HEK293 (cell line): ENCODE data around the gene STOX2.

Experiments
- CTCF ChIA-PET: fragments of 350-600 bp; formaldehyde crosslinking; extraction: SDS; loops from one replicate; lab custom pipeline; 2021; ENCODE audit warnings: antibody characterized with exemption; lab: Yijun Ruan, JAX
- POLR2A ChIA-PET: fragments of 300-600 bp; formaldehyde crosslinking; extraction: SDS; loops from one replicate; lab custom pipeline; 2020; ENCODE audit warnings: antibody characterized with exemption, inconsistent platforms; lab: Yijun Ruan, JAX
- H3K27ac ChIP-seq: fragments of 200-500 bp; sonication (Bioruptor generic); 2 replicates; pipeline ENCODE4 v1.5.1; 2014; ENCODE audit warnings: low read depth, low read length, control low read depth, inconsistent platforms; ENCODE audit errors: extremely low read depth
- H3K36me3 ChIP-seq, 2 experiments: fragments of 200-500 bp in 1 of 2; sonication (Bioruptor generic) in 1 of 2; 1 replicate in 1 of 2; 2 replicates in 1 of 2; pipeline ENCODE4 v1.5.1; 2014 to 2017; ENCODE audit warnings: inconsistent platforms in 2 of 2, low read length in 2 of 2; ENCODE audit not compliant: control insufficient read depth in 2 of 2, insufficient read depth in 1 of 2
- H3K4me1 ChIP-seq: fragments of 200-500 bp; sonication (Bioruptor generic); 2 replicates; pipeline ENCODE4 v1.5.1; 2014; ENCODE audit warnings: mild to moderate bottlenecking, low read length, inconsistent platforms; ENCODE audit not compliant: control insufficient read depth, insufficient read depth
- H3K4me3 ChIP-seq: 2 replicates; pipeline ENCODE4 v1.5.1; 2011; ENCODE audit warnings: low read depth, mild to moderate bottlenecking, control low read depth, low read length, moderate library complexity
- H3K9me3 ChIP-seq: fragments of 200-500 bp; sonication (Bioruptor generic); 2 replicates; pipeline ENCODE4 v1.5.1; 2014; ENCODE audit warnings: low read depth, low read length, inconsistent platforms; ENCODE audit not compliant: control insufficient read depth, insufficient read depth
- GFI1B ChIP-seq: fragments of 450-650 bp; formaldehyde crosslinking; IDR thresholded peaks from 2 replicates; pipeline ENCODE4 v1.5.1; 2016; ENCODE audit warnings: missing biosample characterization, missing genetic modification characterization
- GLI2 ChIP-seq: fragments of 450-650 bp; formaldehyde crosslinking; IDR thresholded peaks from 2 replicates; pipeline ENCODE4; 2017; ENCODE audit warnings: missing biosample characterization, missing genetic modification characterization, low read depth, borderline replicate concordance
- GLIS2 ChIP-seq: fragments of 450-650 bp; formaldehyde crosslinking; IDR thresholded peaks from 2 replicates; pipeline ENCODE4 v1.5.1; 2016; ENCODE audit warnings: missing biosample characterization, missing genetic modification characterization
- SP7 ChIP-seq: fragments of 450-650 bp; formaldehyde crosslinking; IDR thresholded peaks from 2 replicates; pipeline ENCODE4 v1.5.1; 2016; ENCODE audit warnings: missing biosample characterization, missing genetic modification characterization
- ZBTB17 ChIP-seq: fragments of 450-650 bp; formaldehyde crosslinking; IDR thresholded peaks from 2 replicates; pipeline ENCODE4 v1.5.1; 2016; ENCODE audit warnings: missing biosample characterization, missing genetic modification characterization
- ZBTB21 ChIP-seq: fragments of 450-650 bp; formaldehyde crosslinking; IDR thresholded peaks from 2 replicates; pipeline ENCODE4 v1.5.1; 2017; ENCODE audit warnings: missing biosample characterization, missing genetic modification characterization
- ZEB2 ChIP-seq: fragments of 450-650 bp; formaldehyde crosslinking; IDR thresholded peaks from 2 replicates; pipeline ENCODE4 v1.5.1; 2016; ENCODE audit warnings: missing biosample characterization, missing genetic modification characterization
- ZFP3 ChIP-seq: fragments of 450-650 bp; formaldehyde crosslinking; IDR thresholded peaks from 2 replicates; pipeline ENCODE4 v1.5.1; 2016; ENCODE audit warnings: low read depth, missing biosample characterization, missing genetic modification characterization
- ZFP37 ChIP-seq: fragments of 450-650 bp; formaldehyde crosslinking; IDR thresholded peaks from 2 replicates; pipeline ENCODE4 v1.5.1; 2016; ENCODE audit warnings: missing biosample characterization, missing genetic modification characterization
- ZFP41 ChIP-seq: fragments of 450-650 bp; formaldehyde crosslinking; IDR thresholded peaks from 2 replicates; pipeline ENCODE4 v1.5.1; 2016; ENCODE audit warnings: missing biosample characterization, missing genetic modification characterization, borderline replicate concordance
- ZNF133 ChIP-seq: fragments of 450-650 bp; formaldehyde crosslinking; IDR thresholded peaks from 2 replicates; pipeline ENCODE4 v1.5.1; 2016; ENCODE audit warnings: missing biosample characterization, missing genetic modification characterization
- ZNF155 ChIP-seq: fragments of 450-650 bp; formaldehyde crosslinking; IDR thresholded peaks from 2 replicates; pipeline ENCODE4 v1.5.1; 2016; ENCODE audit warnings: missing biosample characterization, missing genetic modification characterization
- ZNF157 ChIP-seq: fragments of 450-650 bp; formaldehyde crosslinking; IDR thresholded peaks from 2 replicates; pipeline ENCODE4 v1.5.1; 2016; ENCODE audit warnings: missing biosample characterization, missing genetic modification characterization
- ZNF19 ChIP-seq: fragments of 450-650 bp; formaldehyde crosslinking; IDR thresholded peaks from 2 replicates; pipeline ENCODE4; 2016; ENCODE audit warnings: missing biosample characterization, missing genetic modification characterization, low read depth
- ZNF335 ChIP-seq: fragments of 450-650 bp; formaldehyde crosslinking; conservative IDR thresholded peaks from 2 replicates; pipeline ENCODE4 v1.5.1; 2016; ENCODE audit warnings: missing biosample characterization, missing genetic modification characterization
- ZNF354C ChIP-seq: fragments of 450-650 bp; formaldehyde crosslinking; IDR thresholded peaks from 2 replicates; pipeline ENCODE4 v1.5.1; 2016; ENCODE audit warnings: missing biosample characterization, missing genetic modification characterization, low read depth, borderline replicate concordance
- ZNF366 ChIP-seq: fragments of 450-650 bp; formaldehyde crosslinking; conservative IDR thresholded peaks from 2 replicates; pipeline ENCODE4 v1.5.1; 2016; ENCODE audit warnings: missing biosample characterization, missing genetic modification characterization
- ZNF394 ChIP-seq: fragments of 450-650 bp; formaldehyde crosslinking; IDR thresholded peaks from 2 replicates; pipeline ENCODE4 v1.5.1; 2016; ENCODE audit warnings: missing biosample characterization, missing genetic modification characterization, mild to moderate bottlenecking, moderate library complexity, borderline replicate concordance
- ZNF560 ChIP-seq: fragments of 450-650 bp; formaldehyde crosslinking; IDR thresholded peaks from 2 replicates; pipeline ENCODE4 v1.5.1; 2017; ENCODE audit warnings: missing biosample characterization, missing genetic modification characterization, borderline replicate concordance
- ZNF596 ChIP-seq: fragments of 450-650 bp; IDR thresholded peaks from 2 replicates; pipeline ENCODE4 v1.5.0; 2018; ENCODE audit warnings: missing biosample characterization, mild to moderate bottlenecking, missing genetic modification characterization, moderate library complexity
- ZNF629 ChIP-seq: fragments of 450-650 bp; formaldehyde crosslinking; IDR thresholded peaks from 2 replicates; pipeline ENCODE4 v1.5.1; 2017; ENCODE audit warnings: missing biosample characterization, missing genetic modification characterization
- ZNF76 ChIP-seq: fragments of 450-650 bp; formaldehyde crosslinking; IDR thresholded peaks from 2 replicates; pipeline ENCODE4; 2016; ENCODE audit warnings: low read depth, missing biosample characterization, missing genetic modification characterization, borderline replicate concordance
- TF ChIP-seq, protein P1 (sequence below): fragments of 450-650 bp; formaldehyde crosslinking; IDR thresholded peaks from 2 replicates; pipeline ENCODE4 v1.5.1; 2016; ENCODE audit warnings: missing biosample characterization, missing genetic modification characterization
- TF ChIP-seq, protein P2 (sequence below): fragments of 450-650 bp; formaldehyde crosslinking; IDR thresholded peaks from 2 replicates; pipeline ENCODE4 v1.5.1; 2017; ENCODE audit warnings: missing biosample characterization, missing genetic modification characterization
- TF ChIP-seq, protein P3 (sequence below): fragments of 450-650 bp; formaldehyde crosslinking; IDR thresholded peaks from 2 replicates; pipeline ENCODE4 v1.5.1; 2017; ENCODE audit warnings: missing biosample characterization, missing genetic modification characterization
- TF ChIP-seq, protein P4 (sequence below): fragments of 450-650 bp; formaldehyde crosslinking; IDR thresholded peaks from 2 replicates; pipeline ENCODE4 v1.5.1; 2016; ENCODE audit warnings: missing biosample characterization, missing genetic modification characterization
- TF ChIP-seq, protein P5 (sequence below): fragments of 450-650 bp; formaldehyde crosslinking; IDR thresholded peaks from 2 replicates; pipeline ENCODE4 v1.5.1; 2017; ENCODE audit warnings: missing biosample characterization, mild to moderate bottlenecking, missing genetic modification characterization, moderate library complexity

STOX2 gene

DNA sequence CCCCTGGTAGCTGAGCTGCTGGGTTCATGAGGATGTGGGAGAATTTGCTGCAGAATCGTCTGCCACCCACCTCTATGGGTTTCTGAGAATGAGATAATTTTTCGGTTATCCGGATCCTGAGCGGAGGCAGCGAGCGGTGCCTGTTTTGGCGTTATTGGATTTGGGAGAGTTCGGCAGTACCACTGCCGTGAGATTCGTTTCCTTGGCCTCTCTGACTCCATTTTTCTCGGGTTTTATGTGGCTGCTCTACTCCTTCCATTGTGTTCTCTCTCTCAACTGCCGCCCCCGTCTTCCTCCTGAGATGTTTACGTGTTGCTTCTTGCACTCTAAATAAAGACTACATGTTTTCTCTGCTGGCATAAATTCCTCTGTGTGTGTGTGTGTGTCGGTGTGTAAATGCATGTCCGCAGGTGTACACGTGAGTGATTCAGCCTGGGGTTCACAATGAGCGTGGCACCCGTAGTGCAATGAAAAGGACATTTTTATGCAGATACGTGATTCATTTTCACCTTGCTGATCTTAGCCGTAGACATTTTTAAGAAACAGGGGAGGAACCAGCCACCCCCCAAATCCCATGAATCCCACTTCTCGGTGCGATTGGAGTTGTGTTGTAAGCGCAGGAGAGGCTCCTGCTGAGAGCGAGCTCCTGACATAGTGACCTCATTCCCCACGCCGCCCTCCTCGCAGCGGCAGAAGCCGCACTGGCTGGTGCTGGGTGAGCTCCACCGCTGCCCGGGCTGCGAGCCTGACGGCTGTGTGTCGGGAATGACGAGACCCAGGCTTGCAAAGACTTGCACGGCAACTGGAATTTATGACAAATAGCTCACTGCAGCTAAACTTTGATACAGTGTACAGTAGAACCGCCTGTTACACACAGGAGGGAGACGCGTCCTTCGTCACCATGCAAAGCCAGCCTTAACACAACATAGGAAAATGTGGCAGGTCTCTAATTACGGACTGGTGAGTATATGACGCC is 82.2 kb downstream of the STOX2 start (continued):
- no peak for TF ChIP-seq ZBTB17 (tag by site-specific recombination)
- TF ChIP-seq, protein P1, sequence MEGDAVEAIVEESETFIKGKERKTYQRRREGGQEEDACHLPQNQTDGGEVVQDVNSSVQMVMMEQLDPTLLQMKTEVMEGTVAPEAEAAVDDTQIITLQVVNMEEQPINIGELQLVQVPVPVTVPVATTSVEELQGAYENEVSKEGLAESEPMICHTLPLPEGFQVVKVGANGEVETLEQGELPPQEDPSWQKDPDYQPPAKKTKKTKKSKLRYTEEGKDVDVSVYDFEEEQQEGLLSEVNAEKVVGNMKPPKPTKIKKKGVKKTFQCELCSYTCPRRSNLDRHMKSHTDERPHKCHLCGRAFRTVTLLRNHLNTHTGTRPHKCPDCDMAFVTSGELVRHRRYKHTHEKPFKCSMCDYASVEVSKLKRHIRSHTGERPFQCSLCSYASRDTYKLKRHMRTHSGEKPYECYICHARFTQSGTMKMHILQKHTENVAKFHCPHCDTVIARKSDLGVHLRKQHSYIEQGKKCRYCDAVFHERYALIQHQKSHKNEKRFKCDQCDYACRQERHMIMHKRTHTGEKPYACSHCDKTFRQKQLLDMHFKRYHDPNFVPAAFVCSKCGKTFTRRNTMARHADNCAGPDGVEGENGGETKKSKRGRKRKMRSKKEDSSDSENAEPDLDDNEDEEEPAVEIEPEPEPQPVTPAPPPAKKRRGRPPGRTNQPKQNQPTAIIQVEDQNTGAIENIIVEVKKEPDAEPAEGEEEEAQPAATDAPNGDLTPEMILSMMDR, result no peak
- TF ChIP-seq GLI2, result no peak
- no peak for TF ChIP-seq ZNF560
- TF ChIP-seq ZFP37 (tag by site-specific recombination), result no peak
- TF ChIP-seq ZFP3, result no peak
- TF ChIP-seq ZNF133 (tag by site-specific recombination), result no peak
- no peak for TF ChIP-seq GFI1B (tag by site-specific recombination)
- TF ChIP-seq ZFP41, result no peak
- no peak for TF ChIP-seq ZNF157 (tag by site-specific recombination)
- no peak for TF ChIP-seq ZNF155 (tag by site-specific recombination)
- TF ChIP-seq, protein P2, sequence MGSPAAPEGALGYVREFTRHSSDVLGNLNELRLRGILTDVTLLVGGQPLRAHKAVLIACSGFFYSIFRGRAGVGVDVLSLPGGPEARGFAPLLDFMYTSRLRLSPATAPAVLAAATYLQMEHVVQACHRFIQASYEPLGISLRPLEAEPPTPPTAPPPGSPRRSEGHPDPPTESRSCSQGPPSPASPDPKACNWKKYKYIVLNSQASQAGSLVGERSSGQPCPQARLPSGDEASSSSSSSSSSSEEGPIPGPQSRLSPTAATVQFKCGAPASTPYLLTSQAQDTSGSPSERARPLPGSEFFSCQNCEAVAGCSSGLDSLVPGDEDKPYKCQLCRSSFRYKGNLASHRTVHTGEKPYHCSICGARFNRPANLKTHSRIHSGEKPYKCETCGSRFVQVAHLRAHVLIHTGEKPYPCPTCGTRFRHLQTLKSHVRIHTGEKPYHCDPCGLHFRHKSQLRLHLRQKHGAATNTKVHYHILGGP (tag by site-specific recombination), result no peak
- TF ChIP-seq, protein P3, sequence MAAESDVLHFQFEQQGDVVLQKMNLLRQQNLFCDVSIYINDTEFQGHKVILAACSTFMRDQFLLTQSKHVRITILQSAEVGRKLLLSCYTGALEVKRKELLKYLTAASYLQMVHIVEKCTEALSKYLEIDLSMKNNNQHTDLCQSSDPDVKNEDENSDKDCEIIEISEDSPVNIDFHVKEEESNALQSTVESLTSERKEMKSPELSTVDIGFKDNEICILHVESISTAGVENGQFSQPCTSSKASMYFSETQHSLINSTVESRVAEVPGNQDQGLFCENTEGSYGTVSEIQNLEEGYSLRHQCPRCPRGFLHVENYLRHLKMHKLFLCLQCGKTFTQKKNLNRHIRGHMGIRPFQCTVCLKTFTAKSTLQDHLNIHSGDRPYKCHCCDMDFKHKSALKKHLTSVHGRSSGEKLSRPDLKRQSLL (tag by site-specific recombination), result no peak
- 0 out of 2 replicates have a peak, but pooled peaks have one; percentile 27 for TF ChIP-seq GLIS2 (tag by site-specific recombination)
- no peak for TF ChIP-seq ZNF19 (tag by site-specific recombination)
- TF ChIP-seq ZNF354C, result no peak

DNA sequence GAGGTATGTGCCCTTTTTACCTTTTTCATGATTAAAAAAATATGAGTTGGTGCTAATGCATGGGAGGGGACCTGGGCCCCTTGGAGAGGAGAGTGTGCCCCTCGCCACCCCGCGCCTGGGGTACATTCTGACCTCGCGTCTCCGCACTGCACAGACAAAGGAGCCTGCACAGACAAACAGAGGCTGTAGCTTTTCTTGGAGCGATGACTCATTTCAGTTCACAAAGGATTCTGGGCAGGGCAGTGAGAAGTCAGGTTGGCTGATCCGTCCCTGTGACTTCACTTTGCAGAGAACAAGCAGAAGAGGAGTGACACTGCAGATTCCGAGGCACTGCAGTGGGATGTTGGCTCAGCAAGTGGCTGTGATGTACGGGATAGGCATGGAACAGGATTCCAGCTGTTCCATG is 82.9 kb downstream of the STOX2 start:
- CTCF ChIA-PET, result interaction anchor here (0.8 to 1.0 kb wide), 3 partner anchors 91 to 147 kb away, joined by 3 to 4 read pairs (median 4); no protein-coding TSS in a partner anchor
- Histone ChIP-seq H3K9me3 (no peaks in the 10 kb centered on the region), H3K4me3 (peak overlapping the region; percentile 39), H3K27ac (peak overlapping the region; percentile 60), H3K4me1 (peaks cover 3% of the 10 kb centered on the region), H3K36me3 (no peaks in the 10 kb centered on the region)
- POLR2A ChIA-PET, result interaction anchor here (0.6 to 1.2 kb wide), 4 partner anchors 19 to 83 kb away, joined by 4 read pairs; partner anchors contain the start of gene STOX2
- TF ChIP-seq, protein P4, sequence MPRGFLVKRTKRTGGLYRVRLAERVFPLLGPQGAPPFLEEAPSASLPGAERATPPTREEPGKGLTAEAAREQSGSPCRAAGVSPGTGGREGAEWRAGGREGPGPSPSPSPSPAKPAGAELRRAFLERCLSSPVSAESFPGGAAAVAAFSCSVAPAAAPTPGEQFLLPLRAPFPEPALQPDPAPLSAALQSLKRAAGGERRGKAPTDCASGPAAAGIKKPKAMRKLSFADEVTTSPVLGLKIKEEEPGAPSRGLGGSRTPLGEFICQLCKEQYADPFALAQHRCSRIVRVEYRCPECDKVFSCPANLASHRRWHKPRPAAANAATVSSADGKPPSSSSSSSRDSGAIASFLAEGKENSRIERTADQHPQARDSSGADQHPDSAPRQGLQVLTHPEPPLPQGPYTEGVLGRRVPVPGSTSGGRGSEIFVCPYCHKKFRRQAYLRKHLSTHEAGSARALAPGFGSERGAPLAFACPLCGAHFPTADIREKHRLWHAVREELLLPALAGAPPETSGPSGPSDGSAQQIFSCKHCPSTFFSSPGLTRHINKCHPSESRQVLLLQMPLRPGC (tag by site-specific recombination), result peak; percentile 77
- 0 out of 2 replicates have a peak, but pooled peaks have one; percentile 11 for TF ChIP-seq ZEB2 (tag by site-specific recombination)
- TF ChIP-seq ZNF366 (tag by site-specific recombination), result peak; percentile 65
- peak; percentile 9; the same call in 1 of the 2 replicates for TF ChIP-seq ZNF335
- peak; percentile 79 for TF ChIP-seq ZNF629
- TF ChIP-seq ZNF394 (tag by site-specific recombination), result 0 out of 2 replicates have a peak, but pooled peaks have one; percentile 11
- TF ChIP-seq ZNF76, result peak; percentile 76
- peak; percentile 75 for TF ChIP-seq ZBTB17 (tag by site-specific recombination)
- TF ChIP-seq, protein P1, result no peak
- TF ChIP-seq, protein P5, sequence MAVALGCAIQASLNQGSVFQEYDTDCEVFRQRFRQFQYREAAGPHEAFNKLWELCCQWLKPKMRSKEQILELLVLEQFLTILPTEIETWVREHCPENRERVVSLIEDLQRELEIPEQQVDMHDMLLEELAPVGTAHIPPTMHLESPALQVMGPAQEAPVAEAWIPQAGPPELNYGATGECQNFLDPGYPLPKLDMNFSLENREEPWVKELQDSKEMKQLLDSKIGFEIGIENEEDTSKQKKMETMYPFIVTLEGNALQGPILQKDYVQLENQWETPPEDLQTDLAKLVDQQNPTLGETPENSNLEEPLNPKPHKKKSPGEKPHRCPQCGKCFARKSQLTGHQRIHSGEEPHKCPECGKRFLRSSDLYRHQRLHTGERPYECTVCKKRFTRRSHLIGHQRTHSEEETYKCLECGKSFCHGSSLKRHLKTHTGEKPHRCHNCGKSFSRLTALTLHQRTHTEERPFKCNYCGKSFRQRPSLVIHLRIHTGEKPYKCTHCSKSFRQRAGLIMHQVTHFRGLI (tag by site-specific recombination), result no peak
- TF ChIP-seq SP7 (tag by site-specific recombination), result no peak
- TF ChIP-seq ZBTB21 (tag by site-specific recombination), result peak; percentile 10; the same call in 1 of the 2 replicates
- no peak for TF ChIP-seq ZNF596 (tag by site-specific recombination)
